GM12891 (cell line): ENCODE data around the gene NHERF1.

ENCODE experiments used
- POLR2A ChIP-seq: IDR thresholded peaks from 2 replicates; pipeline ENCODE4 v1.6.1; 2011; ENCODE audit warnings: low read depth, low read length, control low read depth
- POLR2AphosphoS5 ChIP-seq: IDR thresholded peaks from 2 replicates; pipeline ENCODE4 v1.6.1; 2011; ENCODE audit warnings: low read depth, low read length, control low read depth

DNA sequence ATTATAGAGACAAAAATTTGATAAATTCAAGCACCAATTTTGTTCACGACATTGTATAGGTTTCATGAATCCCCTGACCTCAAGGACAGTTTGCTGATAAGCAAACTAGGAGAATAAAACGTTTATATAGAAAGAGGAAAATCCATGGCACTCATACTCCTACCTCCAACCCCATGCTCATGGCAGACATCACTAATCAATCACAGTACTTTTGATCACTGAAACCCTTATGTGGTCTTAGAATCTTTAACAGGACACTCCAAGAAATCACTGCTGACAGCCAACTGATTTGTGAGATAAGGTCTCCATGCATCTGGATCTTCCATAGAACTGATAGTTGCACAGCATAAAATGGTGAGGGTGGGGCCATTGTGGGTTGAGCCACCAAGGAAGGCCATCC is 4.7 kb upstream of the NHERF1 start:
- no peak for TF ChIP-seq POLR2AphosphoS5
- no peak for TF ChIP-seq POLR2A
